ENCODE results near the gene SLC7A1. TPM values are rescaled to one million over a fixed set of nuclear protein-coding genes. Genes with fewer than 3 reads are reported as not detected.

SLC7A1 gene
- total RNA-seq, 1 experiment from 2014 or later = 84.5 TPM

DNA sequence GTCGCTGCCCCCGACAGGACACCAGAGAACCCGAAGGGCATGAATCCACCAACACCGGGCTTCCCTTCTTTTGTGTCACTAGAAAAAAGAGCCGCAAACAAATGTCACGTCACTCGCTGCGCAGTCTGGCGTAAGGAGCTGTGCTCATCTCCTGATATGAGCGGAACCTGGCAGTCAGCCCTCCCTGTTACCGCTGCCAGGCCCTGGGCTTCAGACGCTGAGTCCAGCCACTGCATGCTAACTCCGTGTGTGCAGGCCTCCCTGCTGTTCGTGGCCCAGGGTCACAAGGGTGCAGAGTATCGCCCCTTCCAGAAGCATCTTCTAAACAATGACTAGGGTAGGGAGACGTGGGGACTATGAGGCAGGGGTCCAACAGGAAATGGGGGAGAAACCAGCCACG, 71.3 kb downstream of the SLC7A1 start:
- Mint-ChIP-seq H3K4me3 (no peak overlapping the region), H3K4me1 (peaks cover 5% of the 10 kb centered on the region; the same call in 1 of the 2 replicates), H3K27ac (no peak overlapping the region), H3K27me3 (ENCODE audit: low read depth) (no peaks in the 10 kb centered on the region), H3K9me3 (no peaks in the 10 kb centered on the region), H3K36me3 (peaks cover 64% of the 10 kb centered on the region)
- no peak for DNase-seq (ENCODE audit: low spot score)
- no peak for ATAC-seq
- TF ChIP-seq NR1H2 (CRISPR knock-in tag; IDR thresholded peaks at IDR 0.05) (no peak), AR (CRISPR knock-in tag; IDR thresholded peaks at IDR 0.05) (no peak), IRF2 (CRISPR knock-in tag; IDR thresholded peaks at IDR 0.05; ENCODE audit: borderline replicate concordance, low read depth) (no peak), KAT7 (CRISPR knock-in tag; IDR thresholded peaks at IDR 0.05; ENCODE audit: borderline replicate concordance) (no peak), ZNF423 (CRISPR knock-in tag; IDR thresholded peaks at IDR 0.05) (no peak), OVOL2 (CRISPR knock-in tag; IDR thresholded peaks at IDR 0.05; ENCODE audit: borderline replicate concordance) (no peak), ZNF138 (CRISPR knock-in tag; conservative IDR thresholded peaks at IDR 0.05) (no peak), ELF4 (CRISPR knock-in tag; IDR thresholded peaks at IDR 0.05; ENCODE audit: low read depth) (no peak), ZNF317 (CRISPR knock-in tag; IDR thresholded peaks at IDR 0.05; ENCODE audit: borderline replicate concordance, low read depth) (no peak), MAX (CRISPR knock-in tag; IDR thresholded peaks at IDR 0.05) (no peak), JUN (CRISPR knock-in tag; IDR thresholded peaks at IDR 0.05) (no peak), MXD4 (CRISPR knock-in tag; IDR thresholded peaks at IDR 0.05; ENCODE audit: borderline replicate concordance) (no peak), USF2 (CRISPR knock-in tag; IDR thresholded peaks at IDR 0.05) (no peak), ZNF121 (CRISPR knock-in tag; IDR thresholded peaks at IDR 0.05) (no peak), NR3C1 (CRISPR knock-in tag; conservative IDR thresholded peaks at IDR 0.05; ENCODE audit: low read depth) (no peak)
- TF ChIP-seq, protein P1, sequence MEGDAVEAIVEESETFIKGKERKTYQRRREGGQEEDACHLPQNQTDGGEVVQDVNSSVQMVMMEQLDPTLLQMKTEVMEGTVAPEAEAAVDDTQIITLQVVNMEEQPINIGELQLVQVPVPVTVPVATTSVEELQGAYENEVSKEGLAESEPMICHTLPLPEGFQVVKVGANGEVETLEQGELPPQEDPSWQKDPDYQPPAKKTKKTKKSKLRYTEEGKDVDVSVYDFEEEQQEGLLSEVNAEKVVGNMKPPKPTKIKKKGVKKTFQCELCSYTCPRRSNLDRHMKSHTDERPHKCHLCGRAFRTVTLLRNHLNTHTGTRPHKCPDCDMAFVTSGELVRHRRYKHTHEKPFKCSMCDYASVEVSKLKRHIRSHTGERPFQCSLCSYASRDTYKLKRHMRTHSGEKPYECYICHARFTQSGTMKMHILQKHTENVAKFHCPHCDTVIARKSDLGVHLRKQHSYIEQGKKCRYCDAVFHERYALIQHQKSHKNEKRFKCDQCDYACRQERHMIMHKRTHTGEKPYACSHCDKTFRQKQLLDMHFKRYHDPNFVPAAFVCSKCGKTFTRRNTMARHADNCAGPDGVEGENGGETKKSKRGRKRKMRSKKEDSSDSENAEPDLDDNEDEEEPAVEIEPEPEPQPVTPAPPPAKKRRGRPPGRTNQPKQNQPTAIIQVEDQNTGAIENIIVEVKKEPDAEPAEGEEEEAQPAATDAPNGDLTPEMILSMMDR (IDR thresholded peaks at IDR 0.05) = no peak
- TF ChIP-seq, protein P2, sequence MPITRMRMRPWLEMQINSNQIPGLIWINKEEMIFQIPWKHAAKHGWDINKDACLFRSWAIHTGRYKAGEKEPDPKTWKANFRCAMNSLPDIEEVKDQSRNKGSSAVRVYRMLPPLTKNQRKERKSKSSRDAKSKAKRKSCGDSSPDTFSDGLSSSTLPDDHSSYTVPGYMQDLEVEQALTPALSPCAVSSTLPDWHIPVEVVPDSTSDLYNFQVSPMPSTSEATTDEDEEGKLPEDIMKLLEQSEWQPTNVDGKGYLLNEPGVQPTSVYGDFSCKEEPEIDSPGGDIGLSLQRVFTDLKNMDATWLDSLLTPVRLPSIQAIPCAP (CRISPR knock-in tag; IDR thresholded peaks at IDR 0.05) = no peak
- TF ChIP-seq, protein P3, sequence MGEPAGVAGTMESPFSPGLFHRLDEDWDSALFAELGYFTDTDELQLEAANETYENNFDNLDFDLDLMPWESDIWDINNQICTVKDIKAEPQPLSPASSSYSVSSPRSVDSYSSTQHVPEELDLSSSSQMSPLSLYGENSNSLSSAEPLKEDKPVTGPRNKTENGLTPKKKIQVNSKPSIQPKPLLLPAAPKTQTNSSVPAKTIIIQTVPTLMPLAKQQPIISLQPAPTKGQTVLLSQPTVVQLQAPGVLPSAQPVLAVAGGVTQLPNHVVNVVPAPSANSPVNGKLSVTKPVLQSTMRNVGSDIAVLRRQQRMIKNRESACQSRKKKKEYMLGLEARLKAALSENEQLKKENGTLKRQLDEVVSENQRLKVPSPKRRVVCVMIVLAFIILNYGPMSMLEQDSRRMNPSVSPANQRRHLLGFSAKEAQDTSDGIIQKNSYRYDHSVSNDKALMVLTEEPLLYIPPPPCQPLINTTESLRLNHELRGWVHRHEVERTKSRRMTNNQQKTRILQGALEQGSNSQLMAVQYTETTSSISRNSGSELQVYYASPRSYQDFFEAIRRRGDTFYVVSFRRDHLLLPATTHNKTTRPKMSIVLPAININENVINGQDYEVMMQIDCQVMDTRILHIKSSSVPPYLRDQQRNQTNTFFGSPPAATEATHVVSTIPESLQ (CRISPR knock-in tag; IDR thresholded peaks at IDR 0.05) = no peak
- ChIA-PET POLR2A (no interaction called here), CTCF (no interaction called here)

All from WTC11 (cell line).